ENCODE data around the gene TXNL1. TPM values are rescaled to one million over a fixed set of nuclear protein-coding genes. Genes with fewer than 3 reads are reported as not detected.
A peak's percentile ranks its signal among the peaks of the same experiment; 100 is the strongest.

The TXNL1 gene
- total and polyA plus RNA-seq, 11 donors, result 68.0 to 100 (median 77.1) TPM

- Histone ChIP-seq H3K4me3 (no peak overlapping the region), H3K4me1 (peaks cover 0 to 39% (median 7%) of the 10 kb centered on the region in 12 donors), H3K27me3 (no peaks in the 10 kb centered on the region), H3K36me3 (no peaks in the 10 kb centered on the region), H3K27ac (peak overlapping the region in 3 of 12 donors; percentile 10 to 72 (median 31)), H3K9me3 (no peaks in the 10 kb centered on the region)
- intact Hi-C loops (cut with DNase I), result loop anchor here in 1 of 10 donors (10.0 kb wide), 1 partner anchor 325 kb away; no protein-coding TSS in a partner anchor
- no peak for DNase-seq
- WGBS, 4 donors, result 49 to 65% (median 59%) methylated on average over 1 of the region's 1 CpG
- ATAC-seq, result no peak
- TF ChIP-seq CTCF (IDR thresholded peaks at IDR 0.05) (no peak), POLR2A (IDR thresholded peaks at IDR 0.05) (no peak)
These were observed 69.0 kb downstream of the TXNL1 start for GRCh38 chr18:56569416-56569815.

GRCh38 chr18:56568986-56569385 is 69.4 kb downstream of the TXNL1 start:
- H3K4me1 ChIP-seq, result peaks cover 0 to 39% (median 3%) of the 10 kb centered on the region in 12 donors
- H3K9me3 ChIP-seq, result no peaks in the 10 kb centered on the region
- H3K27me3 ChIP-seq, result no peaks in the 10 kb centered on the region
- no peak for TF ChIP-seq POLR2A (IDR thresholded peaks at IDR 0.05)
- TF ChIP-seq CTCF (IDR thresholded peaks at IDR 0.05), result no peak
- ATAC-seq, result peak in 1 of 4 donors; percentile 57
- no peak overlapping the region for H3K4me3 ChIP-seq
- H3K27ac ChIP-seq, result peak overlapping the region in 1 of 12 donors; percentile 72
- intact Hi-C loops (cut with DNase I), result loop anchor here in 1 of 10 donors (10.0 kb wide), 1 partner anchor 324 kb away; no protein-coding TSS in a partner anchor
- DNase-seq, result no peak
- 88 to 92% (median 91%) methylated on average over 4 of the region's 4 CpGs for WGBS, 4 donors
- H3K36me3 ChIP-seq, result no peaks in the 10 kb centered on the region

- WGBS, 4 donors, result 65 to 75% (median 70%) methylated on average over 5 of the region's 5 CpGs
- Histone ChIP-seq H3K9me3 (no peaks in the 10 kb centered on the region), H3K27ac (peak overlapping the region in 5 of 12 donors; percentile 19 to 39 (median 35)), H3K27me3 (no peaks in the 10 kb centered on the region), H3K4me1 (peaks cover 0 to 39% (median under 1%) of the 10 kb centered on the region in 12 donors), H3K36me3 (no peaks in the 10 kb centered on the region), H3K4me3 (no peak overlapping the region)
- no peak for DNase-seq
- peak in 2 of 4 donors; percentile 37 to 76 for ATAC-seq
- no peak for TF ChIP-seq POLR2A (IDR thresholded peaks at IDR 0.05)
- no peak for TF ChIP-seq CTCF (IDR thresholded peaks at IDR 0.05)
- intact Hi-C loops (cut with DNase I), result loop anchor here in 1 of 10 donors (10.0 kb wide), 1 partner anchor 321 kb away; no protein-coding TSS in a partner anchor
These were observed 72.6 kb downstream of the TXNL1 start for GRCh38 chr18:56565551-56566345.

- Histone ChIP-seq H3K4me3 (no peak overlapping the region), H3K9me3 (no peaks in the 10 kb centered on the region), H3K36me3 (no peaks in the 10 kb centered on the region), H3K4me1 (peaks cover 0 to 32% (median under 1%) of the 10 kb centered on the region in 12 donors), H3K27ac (peak overlapping the region in 6 of 12 donors; percentile 25 to 43 (median 36)), H3K27me3 (no peaks in the 10 kb centered on the region)
- TF ChIP-seq POLR2A (IDR thresholded peaks at IDR 0.05), result no peak
- peak in 2 of 4 donors; percentile 26 to 32 for ATAC-seq
- intact Hi-C loops (cut with DNase I), result loop anchor here in 1 of 10 donors (10.0 kb wide), 1 partner anchor 320 kb away; no protein-coding TSS in a partner anchor
- 76 to 83% (median 80%) methylated on average over 6 of the region's 6 CpGs for WGBS, 4 donors
- DNase-seq, result no peak
These were observed 73.3 kb downstream of the TXNL1 start for GRCh38 chr18:56565046-56565445.

Measured in heart left ventricle (tissue), 16 donors.